ENCODE data around the gene SAFB.
"Not testable (repeated sequence)": the region's sequence is repeated elsewhere in the genome, so short reads cannot be mapped to it uniquely, and the experiment has no call there.

The SAFB gene

DNA sequence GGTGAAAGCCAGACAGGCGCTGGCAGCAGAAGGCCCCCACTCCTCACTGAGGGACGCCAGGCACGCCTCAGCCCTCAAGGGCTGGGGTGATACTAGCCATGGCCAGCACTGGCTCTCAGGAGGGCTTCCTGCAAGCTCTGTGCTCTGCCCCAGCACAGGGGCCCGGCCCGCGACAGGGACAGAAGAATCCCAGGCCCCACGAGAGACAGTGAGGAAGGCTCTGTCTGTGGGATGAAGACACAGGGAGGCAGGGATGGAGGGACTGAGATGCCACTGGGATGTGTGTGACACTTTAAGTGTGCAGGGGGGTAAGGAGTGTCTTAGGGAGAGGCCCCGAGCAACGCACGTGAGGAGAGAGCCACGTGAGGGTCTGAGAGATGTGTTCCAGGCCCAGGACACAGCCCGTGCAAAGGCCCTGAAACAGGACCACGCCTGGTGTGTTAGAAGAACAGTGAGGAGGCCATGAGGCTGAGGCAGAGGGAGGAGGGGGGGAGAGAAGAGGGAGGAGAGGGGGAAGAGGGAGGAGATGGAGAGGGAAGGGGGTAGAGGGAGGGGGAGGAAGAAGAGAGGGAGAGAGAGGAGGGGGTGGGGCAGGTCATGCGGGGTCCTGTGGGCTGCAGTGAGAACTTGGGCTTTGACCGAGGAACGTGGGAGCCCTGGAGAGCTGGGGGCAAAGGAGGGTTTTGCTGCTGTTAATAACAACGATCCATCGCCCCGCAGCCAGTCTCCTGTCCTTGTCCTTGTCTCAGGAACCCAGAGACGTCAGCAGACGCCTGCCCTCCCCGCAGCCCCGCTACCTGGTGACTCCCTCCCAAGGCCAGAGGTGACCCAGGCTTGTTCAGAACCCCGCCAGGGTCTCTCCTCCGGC, 74.4 kb downstream of the SAFB start:
- no peak for DNase-seq (ENCODE audit: low read depth in 2 of 2)

GRCh38 chr19:5697890-5698634, 75.2 kb downstream of the SAFB start:
- no peak for DNase-seq (ENCODE audit: low read depth in 2 of 2)

GRCh38 chr19:5698635-5699422, 75.9 kb downstream of the SAFB start:
- DNase-seq (ENCODE audit: low read depth in 2 of 2), result no peak

DNA sequence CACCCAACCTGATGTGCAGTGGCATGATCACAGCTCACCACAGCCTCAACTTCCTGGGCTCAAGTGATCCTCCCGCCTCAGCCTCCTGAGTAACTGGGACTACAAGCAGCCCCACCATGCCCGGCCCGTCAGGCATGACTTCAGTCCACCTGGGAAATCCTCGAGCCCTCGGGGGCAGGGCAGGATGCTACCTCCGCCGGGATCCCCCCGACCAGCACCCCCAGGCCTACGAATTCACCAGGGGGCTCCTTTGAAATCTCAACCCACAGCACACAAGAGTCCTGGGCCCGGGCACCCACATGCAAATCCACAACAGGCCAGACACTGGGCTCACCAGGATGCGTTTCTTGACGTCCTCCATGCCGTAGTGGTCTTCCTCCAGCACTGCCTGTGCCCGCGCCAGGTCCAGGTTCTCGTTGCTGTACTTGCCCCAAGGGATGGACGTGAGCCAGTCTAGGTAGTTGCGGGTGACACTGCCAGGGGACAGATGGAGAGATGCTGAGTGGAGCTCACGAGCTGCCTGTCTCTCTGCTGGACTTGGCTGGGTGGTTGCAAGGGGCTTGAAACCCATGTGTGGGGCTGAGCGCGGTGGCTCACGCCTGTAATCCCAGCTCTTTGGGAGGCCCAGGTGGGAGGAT, 77.7 kb downstream of the SAFB start:
- DNase-seq (ENCODE audit: low read depth in 2 of 2), result no peak

DNA sequence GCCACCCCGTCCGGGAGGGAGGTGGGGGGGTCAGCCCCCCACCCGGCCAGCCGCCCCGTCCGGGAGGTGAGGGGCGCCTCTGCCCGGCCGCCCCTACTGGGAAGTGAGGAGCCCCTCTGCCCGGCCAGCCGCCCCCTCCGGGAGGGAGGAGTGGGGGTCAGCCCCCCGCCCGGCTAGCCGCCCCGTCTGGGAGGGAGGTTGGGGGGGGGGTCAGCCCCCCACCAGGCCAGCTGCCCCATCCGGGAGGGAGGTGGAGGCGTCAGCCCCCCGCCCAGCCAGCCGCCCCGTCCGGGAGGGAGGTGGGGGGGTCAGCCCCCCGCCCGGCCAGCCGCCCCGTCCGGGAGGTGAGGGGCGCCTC, 79.1 kb downstream of the SAFB start:
- not testable (repeated sequence) for DNase-seq (ENCODE audit: low read depth in 2 of 2)

GRCh38 chr19:5703819-5704818, 81.2 kb downstream of the SAFB start:
- DNase-seq (ENCODE audit: low read depth in 2 of 2), result no peak

DNA sequence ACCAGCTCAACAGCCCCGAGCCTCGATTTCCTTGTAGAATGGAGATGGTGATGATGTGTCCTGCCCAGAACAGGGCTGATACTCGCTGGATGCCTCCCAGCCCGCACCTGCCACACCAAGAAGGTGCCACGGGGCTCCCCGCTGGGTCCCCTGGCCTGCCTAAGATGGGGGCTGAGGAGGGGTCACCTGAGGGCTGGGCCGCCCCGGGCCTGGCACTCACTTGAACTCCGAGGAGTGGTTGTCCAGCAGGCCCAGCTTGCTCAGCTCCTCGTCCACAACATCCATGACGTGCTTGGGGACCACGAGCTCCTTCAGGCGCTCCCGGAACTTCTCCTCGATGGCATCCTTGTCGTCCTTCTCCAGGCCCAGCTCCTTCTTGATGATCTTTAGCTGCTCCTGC, 82.7 kb downstream of the SAFB start:
- DNase-seq (ENCODE audit: low read depth in 2 of 2), result no peak

DNA sequence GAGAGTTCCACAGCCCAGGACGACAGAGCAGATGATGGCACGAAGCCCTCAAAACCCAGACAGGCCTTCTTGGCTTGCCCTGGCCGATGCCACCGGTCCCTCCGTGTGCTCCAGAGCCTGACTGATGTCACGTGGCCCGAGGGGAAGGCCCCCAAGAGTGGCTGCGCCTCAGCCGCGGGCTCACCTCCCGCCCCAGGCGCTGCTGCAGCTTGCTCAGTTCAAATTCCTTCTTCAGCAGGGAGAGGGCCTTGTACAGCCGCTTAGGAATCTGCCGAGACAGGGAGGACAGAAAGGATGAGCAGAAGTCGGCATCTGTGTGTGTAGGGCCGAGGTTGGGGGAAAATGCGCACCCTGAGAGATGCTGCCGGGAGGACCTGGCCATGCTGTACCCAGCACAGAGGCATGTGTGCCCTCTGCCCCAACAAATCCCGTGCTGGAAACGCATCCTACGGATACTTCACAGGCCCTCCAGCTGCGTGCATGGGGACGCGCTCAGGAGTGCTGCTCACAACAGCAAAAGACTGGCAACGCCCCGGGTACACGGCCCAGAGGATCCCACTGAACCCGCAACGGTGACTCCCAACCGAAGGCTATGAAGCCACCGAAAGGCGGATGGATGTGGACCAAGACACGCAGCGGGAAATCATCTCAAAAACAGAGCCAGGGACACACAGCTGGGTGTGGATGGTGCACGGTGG, 84.1 kb downstream of the SAFB start:
- DNase-seq (ENCODE audit: low read depth in 2 of 2), result no peak

DNA sequence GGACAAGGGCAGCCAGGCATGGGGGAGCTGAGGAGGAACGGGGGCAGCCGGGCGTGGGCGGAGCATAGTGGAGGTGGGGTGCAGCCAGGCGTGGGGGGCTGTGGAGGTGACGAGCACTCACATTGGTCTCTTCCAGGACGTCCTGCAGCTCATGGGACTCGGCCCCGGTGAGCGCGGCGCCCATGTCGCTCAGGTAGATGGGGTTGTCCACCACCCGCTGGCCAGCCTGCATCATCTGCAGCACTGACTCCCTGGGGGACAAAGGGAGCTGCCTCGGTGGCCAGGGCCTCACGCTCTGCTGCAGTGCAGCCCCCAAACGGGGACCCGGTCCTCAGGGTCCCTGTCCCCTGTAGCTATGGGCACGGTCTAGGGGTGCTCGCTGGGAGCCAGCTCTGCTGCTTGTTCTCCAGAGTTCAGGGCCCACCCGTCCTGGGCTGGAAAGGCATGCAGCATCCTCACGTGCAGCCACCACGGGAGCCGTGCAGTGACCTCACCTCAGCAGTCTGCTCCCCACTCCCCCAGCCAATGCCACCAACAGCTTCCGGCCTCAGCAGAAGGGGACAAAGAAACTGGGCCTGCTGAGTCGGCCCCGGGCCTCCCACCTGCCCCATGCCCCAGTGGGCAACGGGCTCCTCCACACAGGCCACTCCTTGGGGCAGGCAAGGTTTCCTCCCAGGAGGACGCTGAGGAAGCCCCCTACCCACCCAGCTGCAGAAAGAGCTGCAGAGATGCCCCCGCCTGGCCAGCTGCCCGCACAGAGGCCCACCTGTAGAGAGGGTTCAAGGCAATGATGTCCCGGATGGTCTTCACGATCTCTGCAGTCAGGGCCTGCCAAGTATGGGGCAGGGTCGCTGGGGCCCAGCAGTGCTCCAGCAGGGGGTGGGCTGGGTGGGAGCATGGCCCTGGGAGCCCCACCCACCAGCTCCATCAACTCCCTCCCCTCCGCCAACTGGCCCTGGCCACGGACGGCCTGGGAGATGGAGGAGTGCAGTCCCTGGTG, 85.0 kb downstream of the SAFB start:
- no peak for DNase-seq (ENCODE audit: low read depth in 2 of 2)

GRCh38 chr19:5711025-5711424, 88.1 kb downstream of the SAFB start:
- DNase-seq (ENCODE audit: low read depth in 2 of 2), result no peak

DNA sequence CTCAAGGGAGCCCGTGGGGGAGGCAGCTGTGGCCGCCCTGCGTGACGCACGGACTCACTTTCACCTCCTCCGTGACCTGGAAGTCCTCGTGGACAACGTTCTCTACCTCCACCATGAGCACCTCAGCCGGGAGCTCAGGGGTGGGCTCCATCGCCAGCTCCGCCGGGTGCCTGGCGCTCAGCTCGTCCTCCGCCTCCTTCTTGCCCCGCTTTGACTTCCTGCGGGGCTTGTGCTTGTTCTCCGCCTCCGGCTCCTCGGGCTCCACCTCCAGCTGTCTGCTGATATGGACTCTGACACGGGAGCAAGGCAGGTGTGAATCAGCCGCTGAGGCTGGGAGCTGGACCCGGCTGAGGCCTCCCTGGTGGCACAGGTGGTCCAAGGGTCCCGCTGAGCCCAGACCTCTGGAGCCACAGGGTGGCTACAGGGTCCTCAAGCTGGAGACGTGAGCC, 88.9 kb downstream of the SAFB start:
- no peak for DNase-seq (ENCODE audit: low read depth in 2 of 2)

DNA sequence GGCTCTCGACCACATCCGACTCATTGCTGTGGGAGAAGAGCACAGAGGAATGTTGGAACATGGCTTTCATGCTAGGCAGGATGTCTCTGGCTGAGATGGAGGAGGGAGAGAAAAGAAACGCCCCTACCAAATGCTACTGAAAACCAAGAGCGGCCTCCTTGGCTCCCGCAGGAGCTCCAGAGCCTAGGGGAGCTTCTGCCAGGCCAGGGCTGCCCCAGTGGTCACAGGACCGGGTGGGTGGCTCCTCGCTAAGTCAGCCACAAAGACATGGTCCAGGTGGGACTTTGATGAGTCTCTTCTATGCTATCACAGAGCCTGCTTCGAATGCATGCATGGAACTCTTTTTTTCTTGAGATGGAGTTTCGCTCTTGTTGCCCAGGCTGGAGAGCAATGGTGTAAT, 90.3 kb downstream of the SAFB start:
- no peak for DNase-seq (ENCODE audit: low read depth in 2 of 2)

- DNase-seq (ENCODE audit: low read depth in 2 of 2), result no peak
These were observed 91.9 kb downstream of the SAFB start for GRCh38 chr19:5714816-5715215.

DNA sequence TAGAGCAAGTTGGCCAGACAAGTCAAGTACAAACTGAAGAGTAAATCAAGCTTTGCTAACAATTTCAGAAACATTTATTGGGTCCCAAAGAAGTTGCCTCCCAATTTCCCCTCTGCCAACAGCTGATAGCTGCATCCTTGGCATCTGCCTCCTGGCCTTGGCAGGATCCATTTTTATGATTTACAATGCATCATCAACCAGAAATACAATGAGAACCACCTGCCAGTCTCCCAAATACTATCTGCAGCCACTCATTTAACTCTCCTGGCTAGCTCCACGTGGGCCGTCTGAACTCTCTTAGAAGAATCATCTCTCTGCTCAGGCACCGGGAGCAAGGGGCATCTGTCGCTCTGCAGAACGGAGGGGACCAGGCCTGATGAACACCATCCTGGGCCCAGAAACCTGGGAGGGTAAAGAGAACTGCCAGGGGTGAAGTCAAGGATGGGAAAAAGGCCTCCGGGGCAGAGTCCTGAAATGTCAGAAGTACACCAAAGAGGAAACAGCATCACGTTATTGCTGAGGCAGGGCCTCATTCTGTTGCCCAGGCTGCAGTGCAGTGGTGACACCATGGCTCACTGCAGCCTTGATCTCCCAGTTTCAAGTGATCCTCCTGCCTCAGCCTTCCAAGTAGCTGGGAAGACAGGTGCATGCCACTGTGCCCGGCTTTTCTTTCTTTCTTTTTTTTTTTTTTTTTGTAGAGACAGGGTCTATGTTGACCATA, 94.5 kb downstream of the SAFB start:
- DNase-seq (ENCODE audit: low read depth in 2 of 2), result no peak

Measured in fibroblast of skin of left biceps (primary cell).